GM23338 (cell line): ENCODE results near the gene BCOR. TPM values are rescaled to one million over a fixed set of nuclear protein-coding genes. Genes with fewer than 3 reads are reported as not detected.

Experiments used
- ATAC-seq: fragments of 200-7000 bp; cut with Tn5 transposase; 3 replicates; pipeline ENCODE4 v1.9.1; 2020
- DNase-seq: peaks from one replicate; pipeline ENCODE4 v3.0.0-alpha.2; 2015; ENCODE audit warnings: low spot score
- H2AFZ ChIP-seq: fragments of 200-600 bp; sonication (generic); 2 replicates; pipeline ENCODE4 v1.8.0; 2016; ENCODE audit warnings: antibody characterized with exemption, mild to moderate bottlenecking, moderate library complexity
- H3F3A ChIP-seq: fragments of 200-600 bp; sonication (generic); replicated peaks from 2 replicates; pipeline ENCODE4 v1.8.0; 2017; ENCODE audit warnings: antibody characterized with exemption, mixed run types, low read depth
- H3K27ac ChIP-seq: fragments of 200-600 bp; sonication (generic); 2 replicates; pipeline ENCODE4 v1.6.1; 2016; ENCODE audit warnings: low read depth
- H3K27me3 ChIP-seq: fragments of 200-600 bp; sonication (generic); 2 replicates; pipeline ENCODE4 v1.8.0; 2016; ENCODE audit warnings: mild to moderate bottlenecking, mixed run types, moderate library complexity; ENCODE audit not compliant: insufficient read depth
- H3K36me3 ChIP-seq: fragments of 200-600 bp; sonication (generic); 2 replicates; pipeline ENCODE4 v1.8.0; 2016; ENCODE audit warnings: mild to moderate bottlenecking; ENCODE audit not compliant: insufficient read depth
- H3K4me1 ChIP-seq: fragments of 200-600 bp; sonication (generic); 2 replicates; pipeline ENCODE4 v1.8.0; 2016; ENCODE audit warnings: mild to moderate bottlenecking, moderate library complexity; ENCODE audit not compliant: insufficient read depth
- H3K4me2 ChIP-seq: fragments of 200-600 bp; sonication (generic); 2 replicates; pipeline ENCODE4 v1.7.1; 2017; ENCODE audit warnings: mixed run types
- H3K4me3 ChIP-seq: fragments of 200-600 bp; sonication (generic); 2 replicates; pipeline ENCODE4 v1.6.1; 2016; ENCODE audit warnings: mixed run types
- H3K79me2 ChIP-seq: fragments of 200-600 bp; sonication (generic); replicated peaks from 2 replicates; pipeline ENCODE4 v1.8.0; 2017; ENCODE audit warnings: mild to moderate bottlenecking; ENCODE audit not compliant: insufficient read depth
- H3K9me2 ChIP-seq: fragments of 200-600 bp; sonication (generic); 2 replicates; pipeline ENCODE4 v1.8.0; 2017; ENCODE audit not compliant: insufficient read depth
- H4K20me1 ChIP-seq: fragments of 200-600 bp; sonication (generic); replicated peaks from 2 replicates; pipeline ENCODE4 v1.8.0; 2017; ENCODE audit warnings: mild to moderate bottlenecking; ENCODE audit not compliant: insufficient read depth
- H3K27ac Mint-ChIP-seq: 2 replicates; pipeline ENCODE4 v1.8.0; 2020; ENCODE audit warnings: inconsistent platforms, mild to moderate bottlenecking, moderate library complexity, mixed read lengths
- H3K27me3 Mint-ChIP-seq: 3 replicates; pipeline ENCODE4 v1.8.0; 2022; ENCODE audit warnings: low read depth, mild to moderate bottlenecking, moderate library complexity, mixed read lengths, inconsistent platforms; ENCODE audit not compliant: insufficient read depth, poor library complexity
- H3K36me3 Mint-ChIP-seq: 3 replicates; pipeline ENCODE4 v1.8.0; 2021; ENCODE audit warnings: low read depth, mild to moderate bottlenecking, inconsistent platforms, moderate library complexity, mixed read lengths
- H3K4me1 Mint-ChIP-seq: 3 replicates; pipeline ENCODE4 v1.8.0; 2020; ENCODE audit warnings: mild to moderate bottlenecking, inconsistent platforms, mixed read lengths
- H3K4me3 Mint-ChIP-seq: 3 replicates; pipeline ENCODE4 v1.8.0; 2021; ENCODE audit warnings: moderate library complexity, mild to moderate bottlenecking, inconsistent platforms, mixed read lengths
- H3K9me3 Mint-ChIP-seq: 3 replicates; pipeline ENCODE4 v1.8.0; 2020; ENCODE audit warnings: moderate library complexity, mild to moderate bottlenecking, inconsistent platforms, mixed read lengths
- CREB1 ChIP-seq: fragments of 250-450 bp; sonication (Bioruptor Pico); IDR thresholded peaks from 2 replicates; pipeline ENCODE4 v1.5.0; 2020; ENCODE audit warnings: low read depth, mild to moderate bottlenecking, moderate library complexity
- CTCF ChIP-seq, 2 experiments: fragments of 200-600 bp in 1 of 2; sonication (generic) in 1 of 2; conservative IDR thresholded peaks; 2 replicates each; pipeline versions ENCODE4 v1.5.1 to v1.6.1; 2016 to 2017; ENCODE audit warnings: antibody characterized with exemption in 2 of 2, low read depth in 2 of 2, mild to moderate bottlenecking in 2 of 2, moderate library complexity in 1 of 2
- ETS1 ChIP-seq: IDR thresholded peaks from 2 replicates; pipeline ENCODE4 v1.6.1; 2016; ENCODE audit warnings: antibody characterized with exemption
- EZH2 ChIP-seq: fragments of 200-600 bp; sonication (generic); IDR thresholded peaks from one replicate; pipeline ENCODE4 v1.8.0; 2017; ENCODE audit warnings: antibody characterized with exemption, mild to moderate bottlenecking, low read depth; ENCODE audit not compliant: unreplicated experiment
- EZH2phosphoT487 ChIP-seq: fragments of 200-600 bp; sonication (generic); IDR thresholded peaks from one replicate; pipeline ENCODE4 v1.8.1; 2018; ENCODE audit warnings: antibody characterized with exemption; ENCODE audit not compliant: unreplicated experiment
- JUNB ChIP-seq: IDR thresholded peaks from one replicate; pipeline ENCODE4 v1.6.1; 2016; ENCODE audit warnings: antibody characterized with exemption; ENCODE audit not compliant: unreplicated experiment
- NANOG ChIP-seq: IDR thresholded peaks from 2 replicates; pipeline ENCODE4 v1.6.1; 2016; ENCODE audit warnings: antibody characterized with exemption, borderline replicate concordance
- POLR2AphosphoS5 ChIP-seq: IDR thresholded peaks from 2 replicates; pipeline ENCODE4 v1.6.1; 2016; ENCODE audit warnings: antibody characterized with exemption, low read depth
- REST ChIP-seq: IDR thresholded peaks from one replicate; pipeline ENCODE4 v1.6.1; 2018; ENCODE audit warnings: antibody characterized with exemption; ENCODE audit not compliant: unreplicated experiment
- STAT1 ChIP-seq: IDR thresholded peaks from one replicate; pipeline ENCODE4 v1.6.1; 2016; ENCODE audit warnings: antibody characterized with exemption; ENCODE audit not compliant: unreplicated experiment
- ZNF114 ChIP-seq: fragments of 250-450 bp; sonication (Bioruptor Pico); IDR thresholded peaks from 2 replicates; pipeline ENCODE4 v1.5.0; 2020; ENCODE audit warnings: mild to moderate bottlenecking, moderate library complexity
- ZNF331 ChIP-seq: fragments of 250-450 bp; sonication (Bioruptor Pico); IDR thresholded peaks from 2 replicates; pipeline ENCODE4 v1.5.0; 2020; ENCODE audit warnings: low read depth, mild to moderate bottlenecking, moderate library complexity
- polyA plus RNA-seq: library from polyadenylated mRNA; unstranded; fragments of >200 nt; fragmentation: Nextera tagmentation; extraction: Ambion mirVana; gene quantifications from 2 replicates; pipeline ENCODE4 v1.2.1, GENCODE V29; 2016
- total RNA-seq: library from RNA; depleted of rRNA; stranded (reverse); fragments of >200 nt; shearing (Covaris generic); gene quantifications from 2 replicates; pipeline ENCODE4 v1.2.3, GENCODE V29; 2014

BCOR gene
- total and polyA plus RNA-seq, 2 experiments from 2014 or later, result 25.5 to 60.8 TPM

DNA sequence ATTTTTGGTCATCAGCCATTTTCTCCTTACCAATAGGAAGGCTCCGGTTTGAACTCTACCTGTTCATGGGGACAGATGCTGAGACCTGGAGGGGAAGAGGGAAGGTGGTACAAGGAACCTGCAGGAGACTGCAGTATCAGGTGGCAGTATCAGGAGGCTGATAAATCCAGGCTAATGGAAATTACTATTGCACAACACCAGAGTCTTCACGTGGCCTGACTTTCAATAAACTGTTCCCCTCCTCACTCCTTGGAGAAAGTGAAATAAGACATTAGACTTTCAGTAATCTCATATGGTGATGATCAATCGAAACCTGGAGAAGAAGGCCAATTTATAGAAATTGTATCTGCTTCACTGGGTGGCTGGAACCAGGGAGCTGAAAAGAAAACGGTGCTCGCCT is 46.2 kb upstream of the BCOR start:
- peak overlapping the region; percentile 82 for H3K4me2 ChIP-seq
- no peak overlapping the region for H2AFZ ChIP-seq
- Mint-ChIP-seq H3K4me3 (no peak overlapping the region), H3K9me3 (no peaks in the 10 kb centered on the region), H3K27ac (no peak overlapping the region), H3K36me3 (peaks cover 15% of the 10 kb centered on the region; the same call in 1 of the 3 replicates), H3K4me1 (peaks cover 48% of the 10 kb centered on the region), H3K27me3 (peaks cover 40% of the 10 kb centered on the region)
- H4K20me1 ChIP-seq, result no peaks in the 10 kb centered on the region
- peaks cover 5% of the 10 kb centered on the region; the same call in 1 of the 2 replicates for H3K79me2 ChIP-seq
- no peaks in the 10 kb centered on the region for H3F3A ChIP-seq
- no peaks in the 10 kb centered on the region for H3K9me2 ChIP-seq
- ATAC-seq (no peak), DNase-seq (no peak)
- no peak for TF ChIP-seq NANOG
- peak overlapping the region; percentile 58; the same call in 1 of the 2 replicates for H3K4me3 ChIP-seq
- no peak overlapping the region for H3K27ac ChIP-seq
- peaks cover 19% of the 10 kb centered on the region for H3K4me1 ChIP-seq
- peaks cover 44% of the 10 kb centered on the region for H3K27me3 ChIP-seq
- no peaks in the 10 kb centered on the region for H3K36me3 ChIP-seq

- no peak overlapping the region for H2AFZ ChIP-seq
- H3K4me3 Mint-ChIP-seq, result peak overlapping the region; percentile 33; the same call in 1 of the 3 replicates
- TF ChIP-seq EZH2phosphoT487 (no peak), STAT1 (no peak), EZH2 (no peak), JUNB (no peak), REST (no peak), POLR2AphosphoS5 (no peak), ZNF114 (CRISPR knock-in tag) (no peak), CTCF (conservative IDR thresholded peaks at IDR 0.05; ENCODE audit: low read depth in 2 of 2) (no peak), ZNF331 (no peak), CREB1 (no peak), NANOG (no peak), ETS1 (no peak)
Observed at GRCh38 chrX:40143001-40143400, 45.2 kb upstream of the BCOR start.

More at GRCh38 chrX:40143001-40143400, 45.2 kb upstream of the BCOR start:
- DNase-seq, result peak; percentile 43
- Histone ChIP-seq H3K4me1 (peaks cover 13% of the 10 kb centered on the region), H3K27ac (no peak overlapping the region), H4K20me1 (no peaks in the 10 kb centered on the region), H3K79me2 (peaks cover 10% of the 10 kb centered on the region; the same call in 1 of the 2 replicates), H3K4me2 (peak overlapping the region; percentile 48; the same call in 1 of the 2 replicates), H3K36me3 (no peaks in the 10 kb centered on the region), H3K27me3 (peaks cover 34% of the 10 kb centered on the region), H3K4me3 (no peak overlapping the region), H3K9me2 (no peaks in the 10 kb centered on the region), H3F3A (no peaks in the 10 kb centered on the region)
- Mint-ChIP-seq H3K27ac (no peak overlapping the region), H3K4me1 (peaks cover 40% of the 10 kb centered on the region), H3K9me3 (no peaks in the 10 kb centered on the region), H3K27me3 (peaks cover 30% of the 10 kb centered on the region), H3K36me3 (peaks cover 15% of the 10 kb centered on the region; the same call in 1 of the 3 replicates)
- ATAC-seq, result no peak
